ENCODE measurements around the gene AMBRA1.
"Not testable (repeated sequence)": the region's sequence is repeated elsewhere in the genome, so short reads cannot be mapped to it uniquely, and the experiment has no call there.

Gene AMBRA1

GRCh38 chr11:46376258-46377050, 217.4 kb downstream of the AMBRA1 start:
- Histone ChIP-seq H3K9ac (ENCODE audit: low read length in 5 of 5) (no peak overlapping the region), H3K36me3 (ENCODE audit: control insufficient read depth in 5 of 5, insufficient read depth in 5 of 5, low read length in 5 of 5) (peaks cover 0 to 70% (median 66%) of the 10 kb centered on the region in 5 donors), H3K27me3 (ENCODE audit: control insufficient read depth in 5 of 5, insufficient read depth in 4 of 5, low read length in 5 of 5) (no peaks in the 10 kb centered on the region), H3K9me3 (ENCODE audit: control insufficient read depth in 5 of 5, low read length in 5 of 5) (no peaks in the 10 kb centered on the region), H3K27ac (ENCODE audit: low read depth, low read length) (no peak overlapping the region), H3K4me1 (ENCODE audit: control insufficient read depth in 5 of 5, insufficient read depth in 5 of 5, low read length in 5 of 5) (peaks cover 2 to 14% (median 6%) of the 10 kb centered on the region in 5 donors), H3K4me3 (ENCODE audit: low read depth in 1 of 5, low read length in 5 of 5) (no peak overlapping the region)

GRCh38 chr11:46375392-46376101, 218.3 kb downstream of the AMBRA1 start:
- no peak overlapping the region for H3K9ac ChIP-seq (ENCODE audit: low read length in 5 of 5)
- no peak overlapping the region for H3K4me3 ChIP-seq (ENCODE audit: low read depth in 1 of 5, low read length in 5 of 5)
- no peak overlapping the region for H3K27ac ChIP-seq (ENCODE audit: low read depth, low read length)
- H3K36me3 ChIP-seq (ENCODE audit: control insufficient read depth in 5 of 5, insufficient read depth in 5 of 5, low read length in 5 of 5) = peaks cover 0 to 77% (median 73%) of the 10 kb centered on the region in 5 donors
- peaks cover 0 to 8% (median 2%) of the 10 kb centered on the region in 5 donors for H3K4me1 ChIP-seq (ENCODE audit: control insufficient read depth in 5 of 5, insufficient read depth in 5 of 5, low read length in 5 of 5)
- no peaks in the 10 kb centered on the region for H3K9me3 ChIP-seq (ENCODE audit: control insufficient read depth in 5 of 5, low read length in 5 of 5)
- H3K27me3 ChIP-seq (ENCODE audit: control insufficient read depth in 5 of 5, insufficient read depth in 4 of 5, low read length in 5 of 5) = no peaks in the 10 kb centered on the region

DNA sequence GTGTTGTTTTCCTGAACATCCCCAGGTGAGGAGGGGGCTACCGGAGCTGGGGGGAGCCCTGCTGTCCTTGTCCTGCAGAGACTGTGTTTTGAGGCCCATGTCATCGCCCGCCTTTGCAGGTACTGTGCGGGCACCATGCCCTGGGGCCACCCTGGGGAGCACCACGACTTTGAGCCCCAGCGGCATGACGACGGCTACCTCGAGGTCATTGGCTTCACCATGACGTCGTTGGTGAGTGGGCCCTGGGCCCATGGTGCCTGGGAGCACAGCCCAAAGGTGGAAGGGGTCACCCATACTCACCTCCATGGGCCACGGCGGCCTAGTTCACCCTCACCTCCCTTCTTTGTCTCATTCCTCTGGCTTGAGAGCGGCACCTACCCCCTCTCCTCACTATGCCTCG, 219.0 kb downstream of the AMBRA1 start:
- H3K9ac ChIP-seq (ENCODE audit: low read length in 5 of 5) = no peak overlapping the region
- H3K4me1 ChIP-seq (ENCODE audit: control insufficient read depth in 5 of 5, insufficient read depth in 5 of 5, low read length in 5 of 5) = peaks cover 0 to 5% (median 0%) of the 10 kb centered on the region in 5 donors
- no peaks in the 10 kb centered on the region for H3K9me3 ChIP-seq (ENCODE audit: control insufficient read depth in 5 of 5, low read length in 5 of 5)
- H3K4me3 ChIP-seq (ENCODE audit: low read depth in 1 of 5, low read length in 5 of 5) = no peak overlapping the region
- peaks cover 0 to 84% (median 80%) of the 10 kb centered on the region in 5 donors for H3K36me3 ChIP-seq (ENCODE audit: control insufficient read depth in 5 of 5, insufficient read depth in 5 of 5, low read length in 5 of 5)
- no peaks in the 10 kb centered on the region for H3K27me3 ChIP-seq (ENCODE audit: control insufficient read depth in 5 of 5, insufficient read depth in 4 of 5, low read length in 5 of 5)
- no peak overlapping the region for H3K27ac ChIP-seq (ENCODE audit: low read depth, low read length)

- H3K9ac ChIP-seq (ENCODE audit: low read length in 5 of 5) = no peak overlapping the region
- no peaks in the 10 kb centered on the region for H3K27me3 ChIP-seq (ENCODE audit: control insufficient read depth in 5 of 5, insufficient read depth in 4 of 5, low read length in 5 of 5)
- H3K9me3 ChIP-seq (ENCODE audit: control insufficient read depth in 5 of 5, low read length in 5 of 5) = no peaks in the 10 kb centered on the region
- H3K4me1 ChIP-seq (ENCODE audit: control insufficient read depth in 5 of 5, insufficient read depth in 5 of 5, low read length in 5 of 5) = peaks cover 0 to 2% (median 0%) of the 10 kb centered on the region in 5 donors
- H3K36me3 ChIP-seq (ENCODE audit: control insufficient read depth in 5 of 5, insufficient read depth in 5 of 5, low read length in 5 of 5) = peaks cover 0 to 92% (median 87%) of the 10 kb centered on the region in 5 donors
- H3K4me3 ChIP-seq (ENCODE audit: low read depth in 1 of 5, low read length in 5 of 5) = no peak overlapping the region
- no peak overlapping the region for H3K27ac ChIP-seq (ENCODE audit: low read depth, low read length)
Observed at GRCh38 chr11:46373787-46374740, 219.8 kb downstream of the AMBRA1 start.

DNA sequence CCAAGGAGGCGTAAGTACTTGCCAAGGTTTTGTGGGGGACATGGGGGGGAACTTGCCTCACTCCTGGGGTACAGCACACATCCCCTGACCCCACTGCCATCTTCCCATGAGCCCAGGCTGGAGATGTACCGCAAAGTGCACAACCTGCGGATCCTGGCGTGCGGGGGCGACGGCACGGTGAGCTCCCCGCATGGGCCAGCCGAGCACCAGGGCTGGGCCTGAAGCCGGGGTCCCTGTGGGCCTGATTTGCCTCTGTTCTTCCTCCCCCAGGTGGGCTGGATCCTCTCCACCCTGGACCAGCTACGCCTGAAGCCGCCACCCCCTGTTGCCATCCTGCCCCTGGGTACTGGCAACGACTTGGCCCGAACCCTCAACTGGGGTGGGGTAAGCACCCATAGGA, 221.3 kb downstream of the AMBRA1 start:
- not testable (repeated sequence) for H3K9me3 ChIP-seq (ENCODE audit: control insufficient read depth in 5 of 5, low read length in 5 of 5); H3K27me3 ChIP-seq (ENCODE audit: control insufficient read depth in 5 of 5, insufficient read depth in 4 of 5, low read length in 5 of 5); H3K9ac ChIP-seq (ENCODE audit: low read length in 5 of 5); H3K4me3 ChIP-seq (ENCODE audit: low read depth in 1 of 5, low read length in 5 of 5); H3K4me1 ChIP-seq (ENCODE audit: control insufficient read depth in 5 of 5, insufficient read depth in 5 of 5, low read length in 5 of 5); H3K27ac ChIP-seq (ENCODE audit: low read depth, low read length)
- peaks cover 0 to 90% (median 85%) of the 10 kb centered on the region in 5 donors for H3K36me3 ChIP-seq (ENCODE audit: control insufficient read depth in 5 of 5, insufficient read depth in 5 of 5, low read length in 5 of 5)

GRCh38 chr11:46372086-46372485, 221.7 kb downstream of the AMBRA1 start:
- Histone ChIP-seq H3K36me3 (ENCODE audit: control insufficient read depth in 5 of 5, insufficient read depth in 5 of 5, low read length in 5 of 5) (peaks cover 0 to 86% (median 81%) of the 10 kb centered on the region in 5 donors), H3K27me3 (ENCODE audit: control insufficient read depth in 5 of 5, insufficient read depth in 4 of 5, low read length in 5 of 5) (no peaks in the 10 kb centered on the region), H3K9me3 (ENCODE audit: control insufficient read depth in 5 of 5, low read length in 5 of 5) (no peaks in the 10 kb centered on the region), H3K4me1 (ENCODE audit: control insufficient read depth in 5 of 5, insufficient read depth in 5 of 5, low read length in 5 of 5) (peaks cover 0 to 8% (median 6%) of the 10 kb centered on the region in 5 donors), H3K27ac (ENCODE audit: low read depth, low read length) (no peak overlapping the region), H3K9ac (ENCODE audit: low read length in 5 of 5) (no peak overlapping the region), H3K4me3 (ENCODE audit: low read depth in 1 of 5, low read length in 5 of 5) (no peak overlapping the region)

- not testable (repeated sequence) for H3K4me3 ChIP-seq (ENCODE audit: low read depth in 1 of 5, low read length in 5 of 5); H3K9ac ChIP-seq (ENCODE audit: low read length in 5 of 5); H3K27ac ChIP-seq (ENCODE audit: low read depth, low read length); H3K9me3 ChIP-seq (ENCODE audit: control insufficient read depth in 5 of 5, low read length in 5 of 5); H3K27me3 ChIP-seq (ENCODE audit: control insufficient read depth in 5 of 5, insufficient read depth in 4 of 5, low read length in 5 of 5)
- peaks cover 0 to 85% (median 79%) of the 10 kb centered on the region in 5 donors for H3K36me3 ChIP-seq (ENCODE audit: control insufficient read depth in 5 of 5, insufficient read depth in 5 of 5, low read length in 5 of 5)
- H3K4me1 ChIP-seq (ENCODE audit: control insufficient read depth in 5 of 5, insufficient read depth in 5 of 5, low read length in 5 of 5) = peaks cover 0 to 13% (median 9%) of the 10 kb centered on the region in 5 donors
Observed at GRCh38 chr11:46371262-46371661, 222.6 kb downstream of the AMBRA1 start.

DNA sequence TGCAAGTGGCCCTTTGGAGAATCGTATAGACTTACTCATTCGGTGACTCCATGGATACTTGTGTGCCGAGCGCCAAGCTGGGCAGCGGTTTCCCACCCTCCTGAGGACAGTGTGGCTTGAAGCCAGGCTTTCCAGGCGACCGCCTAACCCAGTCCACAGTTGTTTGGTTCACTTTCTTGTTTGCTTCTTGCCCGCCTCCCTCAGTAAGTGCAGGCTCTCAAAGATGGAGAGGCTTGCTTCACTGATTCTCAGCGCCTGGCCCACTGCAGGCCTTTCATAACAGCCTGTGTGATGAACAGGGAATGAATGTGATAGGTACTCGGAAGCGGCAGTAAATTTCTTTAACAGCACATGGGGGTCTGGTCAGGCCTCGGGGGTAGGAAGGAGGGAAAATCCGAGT, 223.6 kb downstream of the AMBRA1 start:
- Histone ChIP-seq H3K27me3 (ENCODE audit: control insufficient read depth in 5 of 5, insufficient read depth in 4 of 5, low read length in 5 of 5) (no peaks in the 10 kb centered on the region), H3K9me3 (ENCODE audit: control insufficient read depth in 5 of 5, low read length in 5 of 5) (no peaks in the 10 kb centered on the region), H3K9ac (ENCODE audit: low read length in 5 of 5) (no peak overlapping the region), H3K4me1 (ENCODE audit: control insufficient read depth in 5 of 5, insufficient read depth in 5 of 5, low read length in 5 of 5) (peaks cover 0 to 13% (median 9%) of the 10 kb centered on the region in 5 donors), H3K27ac (ENCODE audit: low read depth, low read length) (no peak overlapping the region), H3K4me3 (ENCODE audit: low read depth in 1 of 5, low read length in 5 of 5) (no peak overlapping the region), H3K36me3 (ENCODE audit: control insufficient read depth in 5 of 5, insufficient read depth in 5 of 5, low read length in 5 of 5) (peaks cover 0 to 81% (median 69%) of the 10 kb centered on the region in 5 donors)

DNA sequence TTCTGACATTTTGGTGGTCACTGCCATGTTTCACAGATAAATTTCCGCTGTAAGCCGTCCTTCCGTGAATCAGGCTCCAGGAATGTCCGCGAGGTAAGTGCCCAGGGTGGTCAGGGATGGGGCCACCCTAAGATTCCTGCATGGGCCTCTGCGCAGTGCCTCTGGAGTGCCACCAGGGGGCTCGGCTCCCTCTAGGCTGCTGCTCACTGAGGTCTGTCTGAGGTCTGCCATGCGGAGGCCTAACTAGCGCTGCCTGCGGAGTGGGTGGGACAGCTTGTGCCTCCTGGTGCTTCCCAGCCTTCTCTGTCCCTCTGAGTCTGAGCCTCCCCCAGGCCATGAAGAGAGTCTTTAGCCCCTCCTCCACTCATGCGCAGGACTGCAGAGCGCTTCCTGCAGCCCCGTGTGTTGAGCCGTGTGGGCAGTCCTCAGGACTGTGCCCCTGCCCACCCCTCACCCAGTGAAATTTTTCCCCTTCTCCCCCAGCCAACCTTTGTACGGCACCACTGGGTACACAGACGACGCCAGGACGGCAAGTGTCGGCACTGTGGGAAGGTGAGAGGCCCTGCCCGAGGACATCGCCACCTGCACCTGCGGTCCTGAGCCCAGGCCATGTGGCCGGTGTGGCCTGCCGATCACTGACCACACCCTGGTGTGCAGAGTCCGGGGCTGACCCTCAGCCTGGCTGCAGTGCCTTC, 224.2 kb downstream of the AMBRA1 start:
- no peak overlapping the region for H3K9ac ChIP-seq (ENCODE audit: low read length in 5 of 5)
- peaks cover 0 to 16% (median 11%) of the 10 kb centered on the region in 5 donors for H3K4me1 ChIP-seq (ENCODE audit: control insufficient read depth in 5 of 5, insufficient read depth in 5 of 5, low read length in 5 of 5)
- no peak overlapping the region for H3K4me3 ChIP-seq (ENCODE audit: low read depth in 1 of 5, low read length in 5 of 5)
- no peak overlapping the region for H3K27ac ChIP-seq (ENCODE audit: low read depth, low read length)
- no peaks in the 10 kb centered on the region for H3K27me3 ChIP-seq (ENCODE audit: control insufficient read depth in 5 of 5, insufficient read depth in 4 of 5, low read length in 5 of 5)
- H3K9me3 ChIP-seq (ENCODE audit: control insufficient read depth in 5 of 5, low read length in 5 of 5) = no peaks in the 10 kb centered on the region
- H3K36me3 ChIP-seq (ENCODE audit: control insufficient read depth in 5 of 5, insufficient read depth in 5 of 5, low read length in 5 of 5) = peaks cover 0 to 81% (median 64%) of the 10 kb centered on the region in 5 donors

Measured in subcutaneous abdominal adipose tissue (tissue), 5 donors.